GM12878 (cell line): ENCODE data around the gene ATP6V0A1. TPM values are rescaled to one million over a fixed set of nuclear protein-coding genes. Genes with fewer than 3 reads are reported as not detected.

Experiments used
- ATAC-seq: fragments of 200-7000 bp; cut with Tn5 transposase; 3 replicates; pipeline ENCODE4 v1.9.1; 2020; ENCODE audit warnings: mild to moderate bottlenecking, moderate library complexity
- BruUV-seq: library from RNA; stranded (reverse); fragments of 400-500 nt; replicated peaks from 2 replicates; lab custom pipeline; 2021; lab: Mats Ljungman, UMichigan
- CTCF ChIA-PET: fragments of 300-600 bp; sonication (Branson Sonifier 250); formaldehyde crosslinking; extraction: SDS; loops from one replicate; lab custom pipeline; 2021; ENCODE audit warnings: inconsistent platforms; lab: Yijun Ruan, JAX
- POLR2A ChIA-PET: fragments of 350-600 bp; formaldehyde crosslinking; extraction: SDS; loops from one replicate; lab custom pipeline; 2021; ENCODE audit warnings: inconsistent platforms; lab: Charles Lee
- RAD21 ChIA-PET: fragments of 300-600 bp; sonication (Branson Sonifier 250); formaldehyde crosslinking; loops from one replicate; lab custom pipeline; 2023; ENCODE audit warnings: antibody characterized with exemption; ENCODE audit not compliant: unreplicated experiment; lab: Charles Lee
- SMC1A ChIA-PET: fragments of 300-600 bp; sonication (Branson Sonifier 250); formaldehyde crosslinking; loops from one replicate; lab custom pipeline; 2023; ENCODE audit not compliant: unreplicated experiment, uncharacterized antibody; lab: Charles Lee
- DNase-seq: peaks from one replicate; pipeline ENCODE4 v3.0.0-alpha.2; 2011; ENCODE audit warnings: low read depth, low spot score
- FAIRE-seq: peaks from 3 replicates; lab custom pipeline; 2011; peaks lifted over from hg19 to GRCh38; lab: Jason Lieb, UNC
- H2AFZ ChIP-seq: 2 replicates; pipeline ENCODE4 v1.6.0; 2011; ENCODE audit warnings: low read depth, low read length, control low read depth; ENCODE audit not compliant: control insufficient read depth
- H3K27ac ChIP-seq: 2 replicates; pipeline ENCODE4 v1.5.1; 2011; ENCODE audit warnings: control low read depth; ENCODE audit not compliant: control insufficient read depth, insufficient read depth
- H3K27me3 ChIP-seq, 2 experiments: replicated peaks in 1 of 2; 2 replicates each; pipeline versions ENCODE4 v1.6.0 to v1.6.1; 2011; ENCODE audit warnings: low read length in 1 of 2; ENCODE audit not compliant: control insufficient read depth in 2 of 2, insufficient read depth in 2 of 2
- H3K36me3 ChIP-seq, 2 experiments: 2 replicates each; pipeline ENCODE4 v1.5.1; 2011; ENCODE audit warnings: low read length in 1 of 2; ENCODE audit not compliant: control insufficient read depth in 2 of 2, insufficient read depth in 2 of 2
- H3K4me1 ChIP-seq: 2 replicates; pipeline ENCODE4 v1.6.1; 2011; ENCODE audit warnings: mild to moderate bottlenecking, low read length, moderate library complexity, mixed read lengths; ENCODE audit not compliant: control insufficient read depth, insufficient read depth
- H3K4me2 ChIP-seq: 2 replicates; pipeline ENCODE4 v1.6.0; 2011; ENCODE audit warnings: control low read depth; ENCODE audit not compliant: control insufficient read depth, insufficient read depth
- H3K4me3 ChIP-seq: fragments of 200-600 bp; sonication (generic); 2 replicates; pipeline ENCODE4 v1.5.1; 2016
- H3K79me2 ChIP-seq: 2 replicates; pipeline ENCODE4 v1.6.0; 2011; ENCODE audit warnings: low read length; ENCODE audit not compliant: control insufficient read depth, insufficient read depth
- H3K9ac ChIP-seq: 2 replicates; pipeline ENCODE4 v1.8.0; 2011; ENCODE audit warnings: low read length, control low read depth, mixed read lengths; ENCODE audit not compliant: control insufficient read depth, insufficient read depth
- H3K9me3 ChIP-seq: replicated peaks from 3 replicates; pipeline ENCODE4 v1.5.1; 2011; ENCODE audit warnings: mild to moderate bottlenecking, low read length; ENCODE audit not compliant: control insufficient read depth, insufficient read depth
- H4K20me1 ChIP-seq: 2 replicates; pipeline ENCODE4 v1.6.0; 2011; ENCODE audit not compliant: control insufficient read depth, insufficient read depth
- ATF7 ChIP-seq: fragments of 450-650 bp; IDR thresholded peaks from 2 replicates; pipeline ENCODE4 v1.6.1; 2016; ENCODE audit warnings: low read depth, mild to moderate bottlenecking
- CHD4 ChIP-seq: fragments of 200-600 bp; sonication (generic); IDR thresholded peaks from 2 replicates; pipeline ENCODE4 v1.6.1; 2016; ENCODE audit warnings: mild to moderate bottlenecking
- ESRRA ChIP-seq: IDR thresholded peaks from 2 replicates; pipeline ENCODE4 v1.6.1; 2012; ENCODE audit warnings: mild to moderate bottlenecking, low read length, improper control_type of control experiment
- HDGF ChIP-seq: fragments of 450-650 bp; IDR thresholded peaks from 2 replicates; pipeline ENCODE4 v1.6.1; 2016; ENCODE audit warnings: antibody characterized with exemption
- HSF1 ChIP-seq: fragments of 150-350 bp; IDR thresholded peaks from 2 replicates; pipeline ENCODE4 v1.6.1; 2014; ENCODE audit warnings: mild to moderate bottlenecking, low read depth, low read length
- IRF4 ChIP-seq: IDR thresholded peaks from 2 replicates; pipeline ENCODE4 v1.6.1; 2011; ENCODE audit warnings: low read depth, low read length
- LARP7 ChIP-seq: fragments of 450-650 bp; IDR thresholded peaks from 2 replicates; pipeline ENCODE4 v1.6.1; 2017; ENCODE audit warnings: mild to moderate bottlenecking
- MAX ChIP-seq: IDR thresholded peaks from 2 replicates; pipeline ENCODE4 v1.6.1; 2012; ENCODE audit warnings: low read depth, low read length, improper control_type of control experiment
- MEF2A ChIP-seq: IDR thresholded peaks from 2 replicates; pipeline ENCODE4 v1.6.1; 2011; ENCODE audit warnings: low read depth, mild to moderate bottlenecking, low read length, moderate library complexity; ENCODE audit not compliant: insufficient read depth
- MEF2B ChIP-seq: fragments of 450-650 bp; IDR thresholded peaks from 2 replicates; pipeline ENCODE4 v1.6.1; 2018; ENCODE audit warnings: mild to moderate bottlenecking, moderate library complexity; ENCODE audit not compliant: partially characterized antibody, poor library complexity, severe bottlenecking
- MTA3 ChIP-seq: IDR thresholded peaks from 2 replicates; pipeline ENCODE4 v1.6.1; 2012; ENCODE audit warnings: low read length, inconsistent platforms, borderline replicate concordance
- NFXL1 ChIP-seq: fragments of 450-650 bp; IDR thresholded peaks from 2 replicates; pipeline ENCODE4 v1.6.1; 2017; ENCODE audit warnings: antibody characterized with exemption, mild to moderate bottlenecking, borderline replicate concordance
- NKRF ChIP-seq: fragments of 450-650 bp; conservative IDR thresholded peaks from 2 replicates; pipeline ENCODE4 v1.6.1; 2017; ENCODE audit warnings: mild to moderate bottlenecking, moderate library complexity
- PRDM15 ChIP-seq: fragments of 450-650 bp; formaldehyde crosslinking; IDR thresholded peaks from 2 replicates; pipeline ENCODE4 v1.4.0; 2020; ENCODE audit warnings: mild to moderate bottlenecking, moderate library complexity
- RFX5 ChIP-seq: IDR thresholded peaks from 2 replicates; pipeline ENCODE4 v1.6.1; 2011; ENCODE audit warnings: low read depth, low read length, improper control_type of control experiment
- TCF3 ChIP-seq: IDR thresholded peaks from 2 replicates; pipeline ENCODE4 v1.6.1; 2012; ENCODE audit warnings: low read depth, mild to moderate bottlenecking, low read length, borderline replicate concordance; ENCODE audit not compliant: insufficient read depth
- WGBS: methylation state at CpG from one replicate; pipeline ENCODE4 v1.1.6; 2016; ENCODE audit warnings: low lambda C conversion rate; ENCODE audit not compliant: insufficient replicate concordance, insufficient coverage; ENCODE audit errors: missing lambda C conversion rate; 5-methylcytosine and 5-hydroxymethylcytosine counted together
- in situ Hi-C: fragments of 300-500 bp; cut with MboI; formaldehyde crosslinking; loops from 9 replicates; pipeline ENCODE4 v1.14.3; 2018; ENCODE audit warnings: mixed read lengths
- intact Hi-C: fragments of 100-400 bp; cut with micrococcal nuclease; formaldehyde crosslinking; loops from one replicate; pipeline ENCODE4 v1.14.2; 2022; ENCODE audit not compliant: unreplicated experiment
- polyA plus RNA-seq, 11 experiments: library from polyadenylated mRNA; depleted of rRNA in 4 of 11; unstranded in 6 of 11; stranded (reverse) in 5 of 11; fragments of >200 nt; fragmentation: Nextera tagmentation in 4 of 11; fragmentation: Illumina TruSeq in 1 of 11; extraction: Ambion mirVana in 4 of 11; extraction: Trizol in 1 of 11; gene quantifications; 1 replicate in 1 of 11; 2 replicates in 10 of 11; pipeline versions ENCODE4 v1.2.1 to v1.2.3, GENCODE V29; 2011 to 2016; ENCODE audit warnings: inconsistent platforms in 2 of 11, missing spikeins in 2 of 11, low read depth in 1 of 11
- total RNA-seq, 4 experiments: library from RNA; depleted of rRNA in 3 of 4; stranded (reverse); fragments of >200 nt in 3 of 4; fragmentation: Illumina TruSeq in 1 of 4; extraction: Trizol in 1 of 4; gene quantifications; 2 replicates each; pipeline versions ENCODE4 v1.2.1 to v1.2.3, GENCODE V29; 2013 to 2021

ATP6V0A1 gene
- total and polyA plus RNA-seq, 10 of the 15 experiments (the other 5 are each of a cell fraction or from before 2014, with no cell fraction given), result 3.0 to 76.6 (median 30.9) TPM

GRCh38 chr17:42526031-42526444 lies 67.4 kb downstream of the ATP6V0A1 start:
- H3K4me1 ChIP-seq, result peaks cover 18% of the 10 kb centered on the region
- intact Hi-C loops (loop anchor here (2.0 kb wide), 1 partner anchor 203 kb away; no protein-coding TSS in a partner anchor), in situ Hi-C loops (loop anchor here (5.0 kb wide), 1 partner anchor 204 kb away; no protein-coding TSS in a partner anchor)
- peaks cover 4% of the 10 kb centered on the region in 2 experiments; a peak in 2 of 4 replicates for H3K36me3 ChIP-seq
- 68% methylated on average over 6 of the region's 6 CpGs for WGBS
- no peaks in the 10 kb centered on the region for H3K27me3 ChIP-seq
- H3K9ac ChIP-seq, result no peak overlapping the region
- H2AFZ ChIP-seq, result no peak overlapping the region
- no peaks in the 10 kb centered on the region for H3K79me2 ChIP-seq
- SMC1A ChIA-PET, result interaction anchor here (1.2 kb wide), 1 partner anchor 36 kb away, joined by 4 read pairs; no protein-coding TSS in a partner anchor
- CTCF ChIA-PET, result interaction anchor here (0.5 to 4.1 kb wide), 9 partner anchors 8 to 687 kb away, joined by 3 to 32 read pairs (median 11); no protein-coding TSS in a partner anchor
- DNase-seq (no peak), ATAC-seq (no peak), FAIRE-seq (no peak)
- no peaks in the 10 kb centered on the region for H3K9me3 ChIP-seq
- H3K4me2 ChIP-seq, result no peak overlapping the region
- POLR2A ChIA-PET, result no interaction called here
- no peaks in the 10 kb centered on the region for H4K20me1 ChIP-seq
- no peak overlapping the region for H3K27ac ChIP-seq
- RAD21 ChIA-PET, result interaction anchor here (0.6 to 1.8 kb wide), 2 partner anchors 8 to 84 kb away, joined by 3 to 7 read pairs; no protein-coding TSS in a partner anchor
- H3K4me3 ChIP-seq, result no peak overlapping the region
- BruUV-seq, result no TSS peak
- TF ChIP-seq ATF7, result no peak
- no peak for TF ChIP-seq RFX5
- TF ChIP-seq HSF1, result no peak
- TF ChIP-seq MEF2B, result no peak
- no peak for TF ChIP-seq MTA3
- TF ChIP-seq IRF4, result no peak
- TF ChIP-seq NKRF, result no peak
- TF ChIP-seq NFXL1, result no peak
- no peak for TF ChIP-seq TCF3
- no peak for TF ChIP-seq ESRRA
- TF ChIP-seq CHD4, result no peak
- no peak for TF ChIP-seq LARP7
- no peak for TF ChIP-seq PRDM15
- TF ChIP-seq MAX, result no peak
- no peak for TF ChIP-seq HDGF
- TF ChIP-seq MEF2A, result no peak
